ENCODE data around the gene TEAD2.
"Not testable (repeated sequence)": the region's sequence is repeated elsewhere in the genome, so short reads cannot be mapped to it uniquely, and the experiment has no call there.

TEAD2 gene

GRCh38 chr19:49326165-49326704 is 36.0 kb downstream of the TEAD2 start:
- no peaks in the 10 kb centered on the region for H3K27me3 ChIP-seq (ENCODE audit: control insufficient read depth, insufficient read depth, low read length)

GRCh38 chr19:49325756-49326155 is 36.5 kb downstream of the TEAD2 start:
- not testable (repeated sequence) for H3K27me3 ChIP-seq (ENCODE audit: control insufficient read depth, insufficient read depth, low read length); H3K36me3 ChIP-seq (ENCODE audit: control insufficient read depth, insufficient read depth, low read length); H3K4me3 ChIP-seq (ENCODE audit: low read depth, low read length); H3K4me1 ChIP-seq (ENCODE audit: control insufficient read depth, insufficient read depth, low read length); H3K27ac ChIP-seq (ENCODE audit: low read depth, low read length); H3K9ac ChIP-seq (ENCODE audit: low read length); H3K9me3 ChIP-seq (ENCODE audit: control insufficient read depth, insufficient read depth, low read depth, low read length)

More at GRCh38 chr19:49326165-49326704, 36.0 kb downstream of the TEAD2 start:
- peaks cover 2% of the 10 kb centered on the region; the same call in 1 of the 2 replicates for H3K36me3 ChIP-seq (ENCODE audit: control insufficient read depth, insufficient read depth, low read length)
- no peaks in the 10 kb centered on the region for H3K4me1 ChIP-seq (ENCODE audit: control insufficient read depth, insufficient read depth, low read length)
- 0 out of 2 replicates have a peak, but pooled peaks cover 2% of the 10 kb centered on the region for H3K9me3 ChIP-seq (ENCODE audit: control insufficient read depth, insufficient read depth, low read depth, low read length)
- H3K27ac ChIP-seq (ENCODE audit: low read depth, low read length) = no peak overlapping the region
- no peak overlapping the region for H3K4me3 ChIP-seq (ENCODE audit: low read depth, low read length)
- H3K9ac ChIP-seq (ENCODE audit: low read length) = no peak overlapping the region

GRCh38 chr19:49324801-49325576 is 37.2 kb downstream of the TEAD2 start, which contains the start of gene SLC6A16:
SLC6A16 (minus strand) TSS chr19:49325191; CDS start chr19:49311347, 13,844 bp downstream.
- no peaks in the 10 kb centered on the region for H3K4me1 ChIP-seq (ENCODE audit: control insufficient read depth, insufficient read depth, low read length)
- H3K27ac ChIP-seq (ENCODE audit: low read depth, low read length) = no peak within 1 kb of the TSS
- no peaks in the 10 kb centered on the region for H3K36me3 ChIP-seq (ENCODE audit: control insufficient read depth, insufficient read depth, low read length)
- no peaks in the 10 kb centered on the region for H3K27me3 ChIP-seq (ENCODE audit: control insufficient read depth, insufficient read depth, low read length)
- no peak within 1 kb of the TSS for H3K4me3 ChIP-seq (ENCODE audit: low read depth, low read length)
- H3K9ac ChIP-seq (ENCODE audit: low read length) = no peak within 1 kb of the TSS
- H3K9me3 ChIP-seq (ENCODE audit: control insufficient read depth, insufficient read depth, low read depth, low read length) = 0 out of 2 replicates have a peak, but pooled peaks cover 2% of the 10 kb centered on the region

- Histone ChIP-seq H3K4me1 (ENCODE audit: control insufficient read depth, insufficient read depth, low read length) (no peaks in the 10 kb centered on the region), H3K27me3 (ENCODE audit: control insufficient read depth, insufficient read depth, low read length) (no peaks in the 10 kb centered on the region), H3K36me3 (ENCODE audit: control insufficient read depth, insufficient read depth, low read length) (no peaks in the 10 kb centered on the region), H3K4me3 (ENCODE audit: low read depth, low read length) (no peak overlapping the region), H3K9ac (ENCODE audit: low read length) (no peak overlapping the region), H3K27ac (ENCODE audit: low read depth, low read length) (no peak overlapping the region), H3K9me3 (ENCODE audit: control insufficient read depth, insufficient read depth, low read depth, low read length) (peaks cover 12% of the 10 kb centered on the region; the same call in 1 of the 2 replicates)
Measured at GRCh38 chr19:49318296-49318695, 43.9 kb downstream of the TEAD2 start.

GRCh38 chr19:49316284-49316683 is 45.9 kb downstream of the TEAD2 start:
- H3K27me3 ChIP-seq (ENCODE audit: control insufficient read depth, insufficient read depth, low read length) = no peaks in the 10 kb centered on the region
- no peaks in the 10 kb centered on the region for H3K4me1 ChIP-seq (ENCODE audit: control insufficient read depth, insufficient read depth, low read length)
- H3K27ac ChIP-seq (ENCODE audit: low read depth, low read length) = no peak overlapping the region
- H3K36me3 ChIP-seq (ENCODE audit: control insufficient read depth, insufficient read depth, low read length) = no peaks in the 10 kb centered on the region
- H3K9ac ChIP-seq (ENCODE audit: low read length) = no peak overlapping the region
- no peak overlapping the region for H3K4me3 ChIP-seq (ENCODE audit: low read depth, low read length)
- peaks cover 10% of the 10 kb centered on the region; the same call in 1 of the 2 replicates for H3K9me3 ChIP-seq (ENCODE audit: control insufficient read depth, insufficient read depth, low read depth, low read length)

- Histone ChIP-seq H3K9me3 (ENCODE audit: control insufficient read depth, insufficient read depth, low read depth, low read length) (peaks cover 10% of the 10 kb centered on the region; the same call in 1 of the 2 replicates), H3K27ac (ENCODE audit: low read depth, low read length) (no peak overlapping the region), H3K4me3 (ENCODE audit: low read depth, low read length) (no peak overlapping the region), H3K36me3 (ENCODE audit: control insufficient read depth, insufficient read depth, low read length) (peaks cover 4% of the 10 kb centered on the region), H3K27me3 (ENCODE audit: control insufficient read depth, insufficient read depth, low read length) (no peaks in the 10 kb centered on the region), H3K4me1 (ENCODE audit: control insufficient read depth, insufficient read depth, low read length) (no peaks in the 10 kb centered on the region), H3K9ac (ENCODE audit: low read length) (no peak overlapping the region)
Measured at GRCh38 chr19:49315111-49315510, 47.1 kb downstream of the TEAD2 start.

- Histone ChIP-seq H3K36me3 (ENCODE audit: control insufficient read depth, insufficient read depth, low read length) (peaks cover 4% of the 10 kb centered on the region), H3K4me3 (ENCODE audit: low read depth, low read length) (no peak overlapping the region), H3K27ac (ENCODE audit: low read depth, low read length) (no peak overlapping the region), H3K9ac (ENCODE audit: low read length) (no peak overlapping the region), H3K9me3 (ENCODE audit: control insufficient read depth, insufficient read depth, low read depth, low read length) (no peaks in the 10 kb centered on the region), H3K27me3 (ENCODE audit: control insufficient read depth, insufficient read depth, low read length) (no peaks in the 10 kb centered on the region), H3K4me1 (ENCODE audit: control insufficient read depth, insufficient read depth, low read length) (no peaks in the 10 kb centered on the region)
Measured at GRCh38 chr19:49309087-49309486, 53.1 kb downstream of the TEAD2 start.

- not testable (repeated sequence) for H3K4me1 ChIP-seq (ENCODE audit: control insufficient read depth, insufficient read depth, low read length); H3K36me3 ChIP-seq (ENCODE audit: control insufficient read depth, insufficient read depth, low read length); H3K4me3 ChIP-seq (ENCODE audit: low read depth, low read length); H3K27ac ChIP-seq (ENCODE audit: low read depth, low read length); H3K9me3 ChIP-seq (ENCODE audit: control insufficient read depth, insufficient read depth, low read depth, low read length); H3K27me3 ChIP-seq (ENCODE audit: control insufficient read depth, insufficient read depth, low read length); H3K9ac ChIP-seq (ENCODE audit: low read length)
Measured at GRCh38 chr19:49306734-49307133, 55.5 kb downstream of the TEAD2 start.

GRCh38 chr19:49301866-49302252 is 60.4 kb downstream of the TEAD2 start:
- H3K27ac ChIP-seq (ENCODE audit: low read depth, low read length) = no peak overlapping the region
- 0 out of 2 replicates have a peak, but pooled peaks cover 4% of the 10 kb centered on the region for H3K4me1 ChIP-seq (ENCODE audit: control insufficient read depth, insufficient read depth, low read length)
- H3K36me3 ChIP-seq (ENCODE audit: control insufficient read depth, insufficient read depth, low read length) = no peaks in the 10 kb centered on the region
- H3K4me3 ChIP-seq (ENCODE audit: low read depth, low read length) = no peak overlapping the region
- H3K9me3 ChIP-seq (ENCODE audit: control insufficient read depth, insufficient read depth, low read depth, low read length) = 0 out of 2 replicates have a peak, but pooled peaks cover 2% of the 10 kb centered on the region
- no peaks in the 10 kb centered on the region for H3K27me3 ChIP-seq (ENCODE audit: control insufficient read depth, insufficient read depth, low read length)
- no peak overlapping the region for H3K9ac ChIP-seq (ENCODE audit: low read length)

GRCh38 chr19:49301165-49301865 is 60.9 kb downstream of the TEAD2 start:
- no peak overlapping the region for H3K9ac ChIP-seq (ENCODE audit: low read length)
- no peak overlapping the region for H3K27ac ChIP-seq (ENCODE audit: low read depth, low read length)
- H3K4me3 ChIP-seq (ENCODE audit: low read depth, low read length) = peak overlapping the region; percentile 22; the same call in 1 of the 2 replicates
- no peaks in the 10 kb centered on the region for H3K27me3 ChIP-seq (ENCODE audit: control insufficient read depth, insufficient read depth, low read length)
- H3K9me3 ChIP-seq (ENCODE audit: control insufficient read depth, insufficient read depth, low read depth, low read length) = 0 out of 2 replicates have a peak, but pooled peaks cover 2% of the 10 kb centered on the region
- H3K4me1 ChIP-seq (ENCODE audit: control insufficient read depth, insufficient read depth, low read length) = 0 out of 2 replicates have a peak, but pooled peaks cover 4% of the 10 kb centered on the region
- no peaks in the 10 kb centered on the region for H3K36me3 ChIP-seq (ENCODE audit: control insufficient read depth, insufficient read depth, low read length)

GRCh38 chr19:49298653-49299052 is 63.6 kb downstream of the TEAD2 start:
- H3K27me3 ChIP-seq (ENCODE audit: control insufficient read depth, insufficient read depth, low read length); H3K4me3 ChIP-seq (ENCODE audit: low read depth, low read length); H3K27ac ChIP-seq (ENCODE audit: low read depth, low read length); H3K9ac ChIP-seq (ENCODE audit: low read length); H3K9me3 ChIP-seq (ENCODE audit: control insufficient read depth, insufficient read depth, low read depth, low read length); H3K4me1 ChIP-seq (ENCODE audit: control insufficient read depth, insufficient read depth, low read length); H3K36me3 ChIP-seq (ENCODE audit: control insufficient read depth, insufficient read depth, low read length): not testable (repeated sequence)
